WTC11 (cell line): ENCODE data around the gene TRAF2. TPM values are rescaled to one million over a fixed set of nuclear protein-coding genes. Genes with fewer than 3 reads are reported as not detected.

Experiments
- ATAC-seq: fragments of 200-7000 bp; cut with Tn5 transposase; 2 replicates; pipeline ENCODE4 v1.10.0; 2021; ENCODE audit warnings: mild to moderate bottlenecking, moderate library complexity
- CTCF ChIA-PET: fragments of 300-600 bp; sonication (Branson Sonifier 250); formaldehyde crosslinking; loops from one replicate; lab custom pipeline; 2021; ENCODE audit warnings: antibody characterized with exemption; lab: Charles Lee
- POLR2A ChIA-PET: fragments of 350-600 bp; sonication (Branson Sonifier 250); formaldehyde crosslinking; loops from one replicate; lab custom pipeline; 2021; ENCODE audit warnings: antibody characterized with exemption; lab: Charles Lee
- DNase-seq: peaks from one replicate; pipeline ENCODE4 v3.0.0; 2021; ENCODE audit warnings: low spot score
- H3K27ac Mint-ChIP-seq: 2 replicates; pipeline ENCODE4 v1.8.0; 2021; ENCODE audit warnings: mixed read lengths
- H3K27me3 Mint-ChIP-seq: 2 replicates; pipeline ENCODE4 v1.8.0; 2021; ENCODE audit warnings: low read depth, mild to moderate bottlenecking, moderate library complexity, mixed read lengths
- H3K36me3 Mint-ChIP-seq: 2 replicates; pipeline ENCODE4 v1.8.0; 2021; ENCODE audit warnings: mixed read lengths
- H3K4me1 Mint-ChIP-seq: 2 replicates; pipeline ENCODE4 v1.8.0; 2022; ENCODE audit warnings: mixed read lengths
- H3K4me3 Mint-ChIP-seq: 2 replicates; pipeline ENCODE4 v1.8.0; 2021; ENCODE audit warnings: mild to moderate bottlenecking, moderate library complexity, mixed read lengths
- H3K9me3 Mint-ChIP-seq: 2 replicates; pipeline ENCODE4 v1.8.0; 2021; ENCODE audit warnings: mixed read lengths
- AR ChIP-seq: fragments of 250-450 bp; sonication (Bioruptor Pico); IDR thresholded peaks from 2 replicates; pipeline ENCODE4 v1.9.0; 2021; ENCODE audit warnings: mild to moderate bottlenecking
- CDX4 ChIP-seq: fragments of 250-450 bp; sonication (Bioruptor Pico); IDR thresholded peaks from 2 replicates; pipeline ENCODE4 v1.9.0; 2021; ENCODE audit warnings: moderate library complexity, mild to moderate bottlenecking, inconsistent platforms, borderline replicate concordance
- E2F5 ChIP-seq: sonication (generic); formaldehyde crosslinking; IDR thresholded peaks from 2 replicates; pipeline ENCODE4 v1.8.1; 2022; ENCODE audit warnings: mild to moderate bottlenecking, moderate library complexity, missing genetic modification reagents
- EMX1 ChIP-seq: fragments of 250-450 bp; sonication (Bioruptor Pico); IDR thresholded peaks from 2 replicates; pipeline ENCODE4 v1.8.0; 2021; ENCODE audit warnings: mild to moderate bottlenecking
- ETV6 ChIP-seq: sonication (generic); formaldehyde crosslinking; IDR thresholded peaks from 2 replicates; pipeline ENCODE4 v1.8.1; 2022; ENCODE audit warnings: mild to moderate bottlenecking, missing genetic modification reagents
- FOXJ3 ChIP-seq: sonication (generic); formaldehyde crosslinking; IDR thresholded peaks from 2 replicates; pipeline ENCODE4 v1.9.0; 2021; ENCODE audit warnings: missing genetic modification reagents, mild to moderate bottlenecking, borderline replicate concordance
- GTF2I ChIP-seq: fragments of 250-450 bp; sonication (Bioruptor Pico); conservative IDR thresholded peaks from 2 replicates; pipeline ENCODE4 v1.4.0; 2021; ENCODE audit warnings: mild to moderate bottlenecking
- IRF2 ChIP-seq: sonication (generic); formaldehyde crosslinking; IDR thresholded peaks from 2 replicates; pipeline ENCODE4 v1.8.0; 2022; ENCODE audit warnings: low read depth, missing genetic modification reagents, borderline replicate concordance
- JAZF1 ChIP-seq: fragments of 250-450 bp; sonication (Bioruptor Pico); IDR thresholded peaks from 2 replicates; pipeline ENCODE4 v1.9.0; 2021; ENCODE audit warnings: moderate library complexity, mild to moderate bottlenecking, inconsistent platforms
- JUN ChIP-seq: sonication (generic); formaldehyde crosslinking; IDR thresholded peaks from 2 replicates; pipeline ENCODE4 v1.8.0; 2023; ENCODE audit warnings: mild to moderate bottlenecking, missing genetic modification reagents
- MAX ChIP-seq: sonication (generic); formaldehyde crosslinking; IDR thresholded peaks from 2 replicates; pipeline ENCODE4 v1.8.0; 2022; ENCODE audit warnings: mild to moderate bottlenecking, missing genetic modification reagents
- MXD4 ChIP-seq: fragments of 250-450 bp; sonication (Bioruptor Pico); IDR thresholded peaks from 2 replicates; pipeline ENCODE4 v1.8.0; 2021; ENCODE audit warnings: mild to moderate bottlenecking, moderate library complexity, borderline replicate concordance
- MYBL2 ChIP-seq: sonication (generic); formaldehyde crosslinking; IDR thresholded peaks from 2 replicates; pipeline ENCODE4 v1.8.1; 2023; ENCODE audit warnings: mild to moderate bottlenecking, moderate library complexity, missing genetic modification reagents
- NFATC4 ChIP-seq: fragments of 250-450 bp; sonication (Bioruptor Pico); IDR thresholded peaks from 2 replicates; pipeline ENCODE4 v1.9.0; 2021; ENCODE audit warnings: mild to moderate bottlenecking
- NR1H2 ChIP-seq: sonication (generic); formaldehyde crosslinking; IDR thresholded peaks from 2 replicates; pipeline ENCODE4 v1.9.0; 2021; ENCODE audit warnings: mild to moderate bottlenecking, moderate library complexity, missing genetic modification reagents
- PRRX2 ChIP-seq: fragments of 250-450 bp; sonication (Bioruptor Pico); IDR thresholded peaks from 2 replicates; pipeline ENCODE4 v1.8.0; 2021; ENCODE audit warnings: mild to moderate bottlenecking
- RELA ChIP-seq: sonication (generic); formaldehyde crosslinking; IDR thresholded peaks from 2 replicates; pipeline ENCODE4 v1.8.1; 2022; ENCODE audit warnings: missing genetic modification reagents, mild to moderate bottlenecking, borderline replicate concordance
- SP1 ChIP-seq: sonication (generic); formaldehyde crosslinking; conservative IDR thresholded peaks from 2 replicates; pipeline ENCODE4 v1.8.1; 2022; ENCODE audit warnings: missing genetic modification reagents
- USF1 ChIP-seq: sonication (generic); formaldehyde crosslinking; IDR thresholded peaks from 2 replicates; pipeline ENCODE4 v1.8.0; 2022; ENCODE audit warnings: mild to moderate bottlenecking, missing genetic modification reagents
- ZBTB21 ChIP-seq: sonication (generic); formaldehyde crosslinking; IDR thresholded peaks from 2 replicates; pipeline ENCODE4 v1.8.1; 2023; ENCODE audit warnings: mild to moderate bottlenecking, missing genetic modification reagents, borderline replicate concordance
- ZNF138 ChIP-seq: sonication (generic); formaldehyde crosslinking; conservative IDR thresholded peaks from 2 replicates; pipeline ENCODE4 v1.8.1; 2022; ENCODE audit warnings: mild to moderate bottlenecking, moderate library complexity, missing genetic modification reagents
- ZNF219 ChIP-seq: sonication (generic); formaldehyde crosslinking; IDR thresholded peaks from 2 replicates; pipeline ENCODE4 v1.8.0; 2023; ENCODE audit warnings: missing genetic modification reagents, mild to moderate bottlenecking, borderline replicate concordance
- ZNF232 ChIP-seq: sonication (generic); formaldehyde crosslinking; IDR thresholded peaks from 2 replicates; pipeline ENCODE4 v1.8.0; 2022; ENCODE audit warnings: mild to moderate bottlenecking, missing genetic modification reagents
- ZNF317 ChIP-seq: sonication (generic); formaldehyde crosslinking; IDR thresholded peaks from 2 replicates; pipeline ENCODE4 v1.8.1; 2023; ENCODE audit warnings: low read depth, mild to moderate bottlenecking, moderate library complexity, missing genetic modification reagents, borderline replicate concordance
- ZNF416 ChIP-seq: fragments of 250-450 bp; sonication (Bioruptor Pico); IDR thresholded peaks from 2 replicates; pipeline ENCODE4 v1.9.0; 2021; ENCODE audit warnings: mild to moderate bottlenecking, inconsistent platforms
- ZNF671 ChIP-seq: fragments of 250-450 bp; sonication (Bioruptor Pico); IDR thresholded peaks from 2 replicates; pipeline ENCODE4 v1.8.0; 2021; ENCODE audit warnings: mild to moderate bottlenecking
- total RNA-seq: library from RNA; stranded (reverse); gene quantifications from 3 replicates; pipeline ENCODE4 v1.2.3, GENCODE V29; 2021

Gene TRAF2
- total RNA-seq, 1 experiment from 2014 or later: 55.0 TPM

- Mint-ChIP-seq H3K4me3 (no peak overlapping the region), H3K9me3 (no peaks in the 10 kb centered on the region), H3K27ac (no peak overlapping the region), H3K4me1 (peaks cover 23% of the 10 kb centered on the region), H3K27me3 (no peaks in the 10 kb centered on the region), H3K36me3 (no peaks in the 10 kb centered on the region)
- no peak for DNase-seq
- ChIA-PET POLR2A (interaction anchor here (1.3 to 1.6 kb wide), 2 partner anchors 19 to 32 kb away, joined by 3 read pairs; no protein-coding TSS in a partner anchor), CTCF (interaction anchor here (0.7 to 5.9 kb wide), 6 partner anchors 10 to 196 kb away, joined by 3 to 64 read pairs (median 4); no protein-coding TSS in a partner anchor)
- TF ChIP-seq ZNF416 (CRISPR knock-in tag) (no peak), ETV6 (CRISPR knock-in tag) (no peak), SP1 (no peak), ZNF138 (CRISPR knock-in tag) (no peak), E2F5 (CRISPR knock-in tag) (no peak), JAZF1 (CRISPR knock-in tag) (no peak), USF1 (CRISPR knock-in tag) (no peak), JUN (CRISPR knock-in tag) (no peak), GTF2I (CRISPR knock-in tag) (no peak), NFATC4 (CRISPR knock-in tag) (no peak), ZNF219 (no peak), ZNF317 (no peak), IRF2 (CRISPR knock-in tag) (no peak), ZNF671 (CRISPR knock-in tag) (no peak), ZBTB21 (CRISPR knock-in tag) (no peak)
- ATAC-seq: no peak
Observed at GRCh38 chr9:136839229-136840139, 46.8 kb upstream of the TRAF2 start.

- Mint-ChIP-seq H3K9me3 (no peaks in the 10 kb centered on the region), H3K36me3 (no peaks in the 10 kb centered on the region), H3K27me3 (no peaks in the 10 kb centered on the region), H3K4me1 (peaks cover 23% of the 10 kb centered on the region), H3K27ac (no peak overlapping the region), H3K4me3 (no peak overlapping the region)
- no peak for DNase-seq
- TF ChIP-seq MAX (CRISPR knock-in tag) (no peak), MYBL2 (CRISPR knock-in tag) (no peak), ZBTB21 (CRISPR knock-in tag) (no peak), CDX4 (CRISPR knock-in tag) (no peak), ZNF219 (no peak), EMX1 (CRISPR knock-in tag) (no peak), AR (no peak), PRRX2 (CRISPR knock-in tag) (no peak), ZNF232 (CRISPR knock-in tag) (no peak), MXD4 (CRISPR knock-in tag) (no peak), RELA (no peak), NR1H2 (no peak), ETV6 (CRISPR knock-in tag) (no peak), FOXJ3 (CRISPR knock-in tag) (no peak)
- POLR2A ChIA-PET: interaction anchor here (1.3 to 1.7 kb wide), 4 partner anchors 19 to 40 kb away, joined by 3 read pairs; no protein-coding TSS in a partner anchor
- no peak for ATAC-seq
- CTCF ChIA-PET: interaction anchor here (0.6 to 5.9 kb wide), 5 partner anchors 18 to 195 kb away, joined by 3 to 64 read pairs (median 4); no protein-coding TSS in a partner anchor
Observed at GRCh38 chr9:136840140-136840876, 46.0 kb upstream of the TRAF2 start.
